ENCODE results near the gene PLCH1. TPM values are rescaled to one million over a fixed set of nuclear protein-coding genes. Genes with fewer than 3 reads are reported as not detected.

The PLCH1 gene
- total and polyA plus RNA-seq, 2 of the 13 experiments (the other 11 are each of a cell fraction or from before 2014, with no cell fraction given) = 2.0 to 3.0 TPM

GRCh38 chr3:155646128-155646527, 98.7 kb downstream of the PLCH1 start (continued):
- TF ChIP-seq ARID5B (CRISPR knock-in tag; IDR thresholded peaks at IDR 0.05) (peak; percentile 61), ZNF3 (CRISPR knock-in tag; IDR thresholded peaks at IDR 0.05) (no peak), NFE2L1 (CRISPR knock-in tag; IDR thresholded peaks at IDR 0.05; ENCODE audit: borderline replicate concordance) (no peak), ELF3 (CRISPR knock-in tag; IDR thresholded peaks at IDR 0.05) (peak; percentile 37; the same call in 1 of the 2 replicates), SALL1 (CRISPR knock-in tag; IDR thresholded peaks at IDR 0.05) (peak; percentile 69; the same call in 1 of the 2 replicates), LCORL (IDR thresholded peaks at IDR 0.05) (no peak), LCORL (CRISPR knock-in tag; IDR thresholded peaks at IDR 0.05) (no peak), E2F2 (CRISPR knock-in tag; IDR thresholded peaks at IDR 0.05; ENCODE audit: borderline replicate concordance) (no peak), TBX3 (IDR thresholded peaks at IDR 0.05; ENCODE audit: borderline replicate concordance) (no peak), ZSCAN21 (CRISPR knock-in tag; IDR thresholded peaks at IDR 0.05; ENCODE audit: borderline replicate concordance) (no peak), FUBP1 (CRISPR knock-in tag; IDR thresholded peaks at IDR 0.05; ENCODE audit: borderline replicate concordance) (no peak), ZNF652 (CRISPR knock-in tag; IDR thresholded peaks at IDR 0.05; ENCODE audit: borderline replicate concordance, low read depth) (no peak), ZNF430 (CRISPR knock-in tag; IDR thresholded peaks at IDR 0.05) (no peak), HMGXB4 (CRISPR knock-in tag; IDR thresholded peaks at IDR 0.05; ENCODE audit: borderline replicate concordance in 1 of 2, low read depth in 1 of 2) (no peak), GATAD2A (CRISPR knock-in tag; IDR thresholded peaks at IDR 0.05) (peak; percentile 61), GABPB1 (CRISPR knock-in tag; IDR thresholded peaks at IDR 0.05) (peak; percentile 21; the same call in 1 of the 2 replicates), ZNF354B (CRISPR knock-in tag; IDR thresholded peaks at IDR 0.05) (no peak), ZFP36L2 (CRISPR knock-in tag; IDR thresholded peaks at IDR 0.05) (no peak), CHD2 (IDR thresholded peaks at IDR 0.05; ENCODE audit: low read depth, low read length) (no peak), ZMAT3 (CRISPR knock-in tag; conservative IDR thresholded peaks at IDR 0.05) (no peak), FOSL2 (CRISPR knock-in tag; IDR thresholded peaks at IDR 0.05) (peak; percentile 34; the same call in 1 of the 2 replicates), ZNF878 (CRISPR knock-in tag; IDR thresholded peaks at IDR 0.05) (no peak), ZNF331 (CRISPR knock-in tag; IDR thresholded peaks at IDR 0.05) (peak; percentile 11; the same call in 1 of the 2 replicates), XRCC5 (optimal IDR thresholded peaks at IDR 0.05; ENCODE audit: low read length) (peak; percentile 65)

Data from HepG2 (cell line).